Hematopoietic multipotent progenitor cell treated with erythropoietin and hydrocortisone succinate and interleukin-3 and kit ligand, for 15 days (in vitro differentiated cells): ENCODE data around the gene FLT3LG.
A peak's percentile ranks its signal among the peaks of the same experiment; 100 is the strongest.
"Not testable (repeated sequence)": the region's sequence is repeated elsewhere in the genome, so short reads cannot be mapped to it uniquely, and the experiment has no call there.

Experiments
- DNase-seq: peaks from one replicate; pipeline ENCODE4 v3.0.0-alpha.2; 2015; ENCODE audit warnings: low spot score

Gene FLT3LG

GRCh38 chr19:49461656-49462055, 12.4 kb upstream of the FLT3LG start:
- no peak for DNase-seq

- no peak for DNase-seq
Measured at GRCh38 chr19:49462492-49462891, 11.5 kb upstream of the FLT3LG start.

- no peak for DNase-seq
Measured at GRCh38 chr19:49463960-49464740, 9.9 kb upstream of the FLT3LG start.

GRCh38 chr19:49465371-49465770, 8.6 kb upstream of the FLT3LG start:
- no peak for DNase-seq

- no peak for DNase-seq
Measured at GRCh38 chr19:49468199-49468598, 5.8 kb upstream of the FLT3LG start.

GRCh38 chr19:49468746-49469447, 5.1 kb upstream of the FLT3LG start:
- DNase-seq: peak; percentile 46

GRCh38 chr19:49469828-49470614, 4.0 kb upstream of the FLT3LG start:
- no peak for DNase-seq

- no peak for DNase-seq
Measured at GRCh38 chr19:49470615-49470978, 3.4 kb upstream of the FLT3LG start.

- DNase-seq: no peak
Measured at GRCh38 chr19:49472936-49473335, 1.1 kb upstream of the FLT3LG start.

- not testable (repeated sequence) for DNase-seq
Measured at GRCh38 chr19:49473501-49473867, 531 bp upstream of the FLT3LG start.

GRCh38 chr19:49474542-49474924, 518 bp downstream of the FLT3LG start:
- no peak for DNase-seq

- DNase-seq: no peak
Measured at GRCh38 chr19:49475191-49475917, 1.3 kb downstream of the FLT3LG start.

GRCh38 chr19:49475995-49476880, 2.2 kb downstream of the FLT3LG start:
- no peak for DNase-seq

- DNase-seq: no peak
Measured at GRCh38 chr19:49479975-49480628, 6.1 kb downstream of the FLT3LG start.

- DNase-seq: no peak
Measured at GRCh38 chr19:49481020-49481683, 7.1 kb downstream of the FLT3LG start.

- DNase-seq: no peak
Measured at GRCh38 chr19:49486232-49486631, 12.2 kb downstream of the FLT3LG start.

- no peak for DNase-seq
Measured at GRCh38 chr19:49486710-49487276, 12.8 kb downstream of the FLT3LG start.

GRCh38 chr19:49487277-49488045, 13.4 kb downstream of the FLT3LG start, which contains the start of gene RPL13A:
Gene RPL13A (plus strand): TSS chr19:49487608. CDS start chr19:49487630, 22 bp downstream.
- peak; percentile 100 for DNase-seq
